T-helper 17 cell (primary cell): ENCODE results near the gene AGO4. TPM values are rescaled to one million over a fixed set of nuclear protein-coding genes. Genes with fewer than 3 reads are reported as not detected.

ENCODE experiments used
- total RNA-seq, 4 donors: library from RNA in 2 of 4; stranded (reverse) in 2 of 4; gene quantifications; one replicate each; pipeline ENCODE4 v1.2.3 and lab custom pipeline; 2022 to 2026

Gene AGO4
- total RNA-seq, 2 donors from 2014 or later = 20.7 to 23.3 TPM

Other genes starting within 250 kb of the AGO4 start
- gene TFAP2E, start 234.7 kb upstream of the AGO4 start, total RNA-seq = 1 to 10 TPM; 3.2 to 4.5 TPM
- gene PSMB2, start 166.5 kb upstream of the AGO4 start, total RNA-seq = 10 to 100 TPM; 27.4 to 30.5 TPM
- gene C1orf216, start 89.1 kb upstream of the AGO4 start, total RNA-seq = 1 to 10 TPM; 5.7 to 9.9 TPM
- 1 to 10 TPM in 1 of 2 donors, under 1 TPM in 1; 0.90 to 1.5 TPM for gene CLSPN, start 38.0 kb upstream of the AGO4 start, total RNA-seq
- gene AGO1, start 75.2 kb downstream of the AGO4 start, total RNA-seq = 10 to 100 TPM; 23.3 to 25.3 TPM
- gene AGO3, start 123.1 kb downstream of the AGO4 start, total RNA-seq = 10 to 100 TPM; 30.4 to 33.0 TPM